GM19351 (cell line): ENCODE results near the gene PTGER3.
"Not testable (repeated sequence)": the region's sequence is repeated elsewhere in the genome, so short reads cannot be mapped to it uniquely, and the experiment has no call there.

Experiments used
- ATAC-seq: cut with Tn5 transposase; IDR thresholded peaks from one replicate; pipeline ENCODE4 v1.9.1; 2021; ENCODE audit warnings: mild to moderate bottlenecking, moderate library complexity; ENCODE audit not compliant: unreplicated experiment

Gene PTGER3

GRCh38 chr1:70961374-70961975 is 86.1 kb downstream of the PTGER3 start:
- ATAC-seq: no peak

GRCh38 chr1:70948396-70949017 is 99.1 kb downstream of the PTGER3 start:
- no peak for ATAC-seq

- no peak for ATAC-seq
Measured at GRCh38 chr1:70947835-70948234, 99.8 kb downstream of the PTGER3 start.

- no peak for ATAC-seq
Measured at GRCh38 chr1:70945676-70946075, 101.9 kb downstream of the PTGER3 start.

GRCh38 chr1:70945251-70945650 is 102.4 kb downstream of the PTGER3 start:
- no peak for ATAC-seq

- ATAC-seq: no peak
Measured at GRCh38 chr1:70941563-70941962, 106.1 kb downstream of the PTGER3 start.

- ATAC-seq: not testable (repeated sequence)
Measured at GRCh38 chr1:70940398-70940797, 107.2 kb downstream of the PTGER3 start.

GRCh38 chr1:70934194-70934961 is 113.2 kb downstream of the PTGER3 start:
- no peak for ATAC-seq

- ATAC-seq: no peak
Measured at GRCh38 chr1:70930062-70930461, 117.6 kb downstream of the PTGER3 start.

GRCh38 chr1:70922196-70922595 is 125.4 kb downstream of the PTGER3 start:
- ATAC-seq: no peak
